Thyroid gland (tissue), 4 donors: ENCODE data around the gene EXOC1. TPM values are rescaled to one million over a fixed set of nuclear protein-coding genes. Genes with fewer than 3 reads are reported as not detected.
"Not testable (repeated sequence)": the region's sequence is repeated elsewhere in the genome, so short reads cannot be mapped to it uniquely, and the experiment has no call there.

Source experiments
- DNase-seq, 2 donors: peaks; one replicate each; pipeline ENCODE4 v3.0.0-alpha.2; 2019
- H3K27ac ChIP-seq, 3 donors: fragments of 200-600 bp; sonication (generic); 1 replicate in 2 of 3; 2 replicates in 1 of 3; pipeline ENCODE4 v1.5.1; 2016 to 2019; ENCODE audit warnings: mild to moderate bottlenecking in 1 of 3, moderate library complexity in 1 of 3
- H3K27me3 ChIP-seq: fragments of 200-600 bp; sonication (generic); one replicate; pipeline ENCODE4 v1.5.1; 2019
- H3K36me3 ChIP-seq, 2 donors: fragments of 200-600 bp; sonication (generic); one replicate each; pipeline ENCODE4 v1.5.1; 2016 to 2019
- H3K4me1 ChIP-seq, 2 donors: fragments of 200-600 bp; sonication (generic); one replicate each; pipeline ENCODE4 v1.5.1; 2017 to 2019
- H3K4me3 ChIP-seq, 3 donors: fragments of 200-600 bp; sonication (generic); replicated peaks in 1 of 3; 1 replicate in 2 of 3; 2 replicates in 1 of 3; pipeline ENCODE4 v1.5.1; 2016; ENCODE audit warnings: mild to moderate bottlenecking in 1 of 3
- H3K9me3 ChIP-seq: fragments of 200-600 bp; sonication (generic); one replicate; pipeline ENCODE4 v1.5.1; 2017
- POLR2A ChIP-seq, 2 donors: fragments of 450-650 bp; IDR thresholded peaks; one replicate each; pipeline ENCODE4 v1.6.1; 2017; ENCODE audit warnings: antibody characterized with exemption in 2 of 2, mild to moderate bottlenecking in 2 of 2, moderate library complexity in 1 of 2
- WGBS, 2 donors: methylation state at CpG; one replicate each; pipeline ENCODE4 v1.1.5; 2017; 5-methylcytosine and 5-hydroxymethylcytosine counted together
- intact Hi-C: fragments of 100-400 bp; cut with DNase I; formaldehyde crosslinking; loops from one replicate; pipeline ENCODE4 v1.15.1; 2023
- total RNA-seq, 4 donors: library from RNA; depleted of rRNA; stranded (reverse); fragments of >200 nt; gene quantifications; one replicate each; pipeline ENCODE4 v1.2.3, GENCODE V29; 2016
- TF ChIP-seq, protein P1 (sequence below), 6 experiments: fragments of 200-600 bp in 3 of 6; fragments of 450-650 bp in 3 of 6; sonication (generic) in 3 of 6; IDR thresholded peaks; one replicate each; pipeline ENCODE4 v1.5.1; 2016 to 2019; ENCODE audit warnings: antibody characterized with exemption in 6 of 6, mild to moderate bottlenecking in 2 of 6, inconsistent platforms in 1 of 6, moderate library complexity in 1 of 6

Gene EXOC1
- total RNA-seq, 4 donors from 2014 or later: 32.9 to 38.3 (median 34.5) TPM

DNA sequence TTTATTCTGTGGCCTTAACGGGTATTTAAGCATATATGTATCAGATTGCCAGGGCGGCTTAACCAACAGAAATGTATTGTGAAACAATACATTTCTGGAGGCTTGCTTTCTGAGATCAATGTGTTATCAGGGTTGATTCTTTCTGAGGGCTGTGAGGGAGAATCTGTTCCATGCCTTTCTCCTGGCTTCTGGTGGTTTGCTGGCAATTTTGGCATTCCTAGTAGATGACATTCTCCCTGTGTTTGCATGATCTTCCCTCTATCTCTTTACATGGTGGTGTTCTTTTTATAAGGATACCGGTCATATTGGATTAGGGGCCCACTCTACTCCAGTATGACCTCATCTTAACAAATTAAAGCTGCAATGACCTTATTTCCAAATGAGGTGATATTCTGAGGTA is 78.4 kb downstream of the EXOC1 start:
- DNase-seq: no peak
- Histone ChIP-seq H3K36me3 (no peaks in the 10 kb centered on the region), H3K27ac (no peak overlapping the region), H3K9me3 (no peaks in the 10 kb centered on the region), H3K4me1 (no peaks in the 10 kb centered on the region), H3K4me3 (no peak overlapping the region), H3K27me3 (no peaks in the 10 kb centered on the region)
- intact Hi-C loops: no loop called here
- TF ChIP-seq, protein P1, sequence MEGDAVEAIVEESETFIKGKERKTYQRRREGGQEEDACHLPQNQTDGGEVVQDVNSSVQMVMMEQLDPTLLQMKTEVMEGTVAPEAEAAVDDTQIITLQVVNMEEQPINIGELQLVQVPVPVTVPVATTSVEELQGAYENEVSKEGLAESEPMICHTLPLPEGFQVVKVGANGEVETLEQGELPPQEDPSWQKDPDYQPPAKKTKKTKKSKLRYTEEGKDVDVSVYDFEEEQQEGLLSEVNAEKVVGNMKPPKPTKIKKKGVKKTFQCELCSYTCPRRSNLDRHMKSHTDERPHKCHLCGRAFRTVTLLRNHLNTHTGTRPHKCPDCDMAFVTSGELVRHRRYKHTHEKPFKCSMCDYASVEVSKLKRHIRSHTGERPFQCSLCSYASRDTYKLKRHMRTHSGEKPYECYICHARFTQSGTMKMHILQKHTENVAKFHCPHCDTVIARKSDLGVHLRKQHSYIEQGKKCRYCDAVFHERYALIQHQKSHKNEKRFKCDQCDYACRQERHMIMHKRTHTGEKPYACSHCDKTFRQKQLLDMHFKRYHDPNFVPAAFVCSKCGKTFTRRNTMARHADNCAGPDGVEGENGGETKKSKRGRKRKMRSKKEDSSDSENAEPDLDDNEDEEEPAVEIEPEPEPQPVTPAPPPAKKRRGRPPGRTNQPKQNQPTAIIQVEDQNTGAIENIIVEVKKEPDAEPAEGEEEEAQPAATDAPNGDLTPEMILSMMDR (IDR thresholded peaks at IDR 0.05): no peak
- no peak for TF ChIP-seq POLR2A (IDR thresholded peaks at IDR 0.05)
- 90 to 93% methylated on average over 3 of the region's 3 CpGs for WGBS, 2 donors

DNA sequence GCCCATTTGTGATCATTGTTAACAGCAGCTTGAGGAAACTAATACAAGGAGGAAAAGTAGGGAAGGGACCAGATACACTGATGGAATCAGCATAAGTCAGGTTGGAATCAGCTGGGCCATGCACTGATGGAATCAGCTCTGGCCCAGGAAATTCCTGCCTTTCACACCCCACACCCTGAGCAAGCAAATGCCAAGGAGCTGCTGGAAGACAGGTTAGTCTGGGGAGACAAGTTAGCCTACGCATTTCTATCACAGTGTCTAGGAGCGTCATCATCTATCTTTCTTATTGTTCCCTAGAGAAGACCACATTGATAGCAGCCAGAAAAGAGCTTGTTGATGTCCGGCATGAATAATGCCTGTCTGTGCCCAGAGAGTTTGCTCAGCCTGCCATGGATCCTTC is 79.1 kb downstream of the EXOC1 start:
- H3K27ac ChIP-seq: no peak overlapping the region
- no peaks in the 10 kb centered on the region for H3K27me3 ChIP-seq
- no peak overlapping the region for H3K4me3 ChIP-seq
- TF ChIP-seq POLR2A (IDR thresholded peaks at IDR 0.05): no peak
- H3K4me1 ChIP-seq: no peaks in the 10 kb centered on the region
- no peaks in the 10 kb centered on the region for H3K9me3 ChIP-seq
- DNase-seq: no peak
- no peaks in the 10 kb centered on the region for H3K36me3 ChIP-seq
- intact Hi-C loops: no loop called here
- WGBS, 2 donors: 90 to 100% methylated on average over 1 to 3 of the region's 3 CpGs

DNA sequence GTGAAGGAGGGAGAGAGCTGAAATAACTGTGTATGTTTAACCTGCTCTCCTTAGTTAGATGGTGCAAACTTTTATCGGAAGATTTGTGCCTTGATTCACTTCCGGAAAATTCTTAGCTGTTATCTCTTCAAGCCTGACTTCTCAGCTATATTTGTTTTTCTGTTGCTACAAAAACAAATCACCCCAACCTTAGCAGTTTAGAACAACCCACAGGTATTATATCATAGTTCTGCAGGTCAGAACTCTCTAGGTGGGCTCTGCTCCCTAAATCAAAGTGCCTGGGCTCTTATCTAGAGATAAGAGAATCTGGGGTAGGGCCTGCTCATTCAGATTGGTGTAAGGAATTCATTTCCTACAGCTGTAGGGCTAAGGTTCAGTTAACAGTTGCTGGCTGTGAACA is 80.2 kb downstream of the EXOC1 start:
- no peak overlapping the region for H3K4me3 ChIP-seq
- no peak for DNase-seq
- intact Hi-C loops: no loop called here
- H3K27me3 ChIP-seq: no peaks in the 10 kb centered on the region
- no peaks in the 10 kb centered on the region for H3K4me1 ChIP-seq
- 45 to 49% methylated on average over 2 of the region's 2 CpGs for WGBS, 2 donors
- TF ChIP-seq POLR2A (IDR thresholded peaks at IDR 0.05): no peak
- TF ChIP-seq, protein P1 (IDR thresholded peaks at IDR 0.05): no peak
- H3K27ac ChIP-seq: no peak overlapping the region
- no peaks in the 10 kb centered on the region for H3K9me3 ChIP-seq
- no peaks in the 10 kb centered on the region for H3K36me3 ChIP-seq

DNA sequence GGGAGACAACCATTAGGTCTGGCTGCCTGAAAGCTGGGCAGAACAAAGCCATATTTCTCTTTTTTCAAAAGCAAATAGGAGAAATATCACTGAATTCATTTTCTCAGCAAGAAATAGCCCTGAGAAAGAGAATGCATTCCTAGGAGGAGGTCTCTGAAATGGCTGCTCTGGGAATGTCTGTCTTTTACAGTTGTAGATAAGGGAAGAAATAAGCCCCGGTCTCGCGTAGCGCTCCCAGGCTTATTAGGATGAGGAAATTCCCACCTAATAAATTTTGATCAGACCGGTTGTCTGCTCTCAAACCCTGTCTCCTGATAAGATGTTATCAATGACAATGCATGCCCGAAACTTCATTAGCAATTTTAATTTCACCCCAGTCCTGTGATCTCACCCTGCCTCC is 82.5 kb downstream of the EXOC1 start:
- intact Hi-C loops, H3K27me3 ChIP-seq: not testable (repeated sequence)
- 96 to 97% methylated on average over 6 of the region's 6 CpGs for WGBS, 2 donors

DNA sequence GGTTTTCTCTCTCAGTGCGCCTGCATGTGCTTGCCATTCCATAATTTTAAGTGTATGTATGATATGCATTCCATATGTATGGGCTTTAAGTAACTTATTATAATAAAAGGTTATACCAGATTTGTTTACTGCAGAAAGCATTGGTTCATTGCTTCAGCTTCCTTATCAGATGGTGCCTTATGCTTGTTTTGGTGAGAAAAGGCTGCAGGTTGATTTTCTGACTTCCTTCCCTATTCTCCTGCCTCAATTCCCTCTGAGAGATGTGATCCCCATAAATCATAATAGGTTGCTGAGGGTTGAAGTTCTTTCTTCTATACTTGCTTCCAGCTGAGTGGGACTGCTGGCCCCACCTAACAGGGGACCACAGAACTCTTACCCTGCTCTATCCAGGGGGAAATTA is 85.0 kb downstream of the EXOC1 start:
- no peaks in the 10 kb centered on the region for H3K36me3 ChIP-seq
- no peak overlapping the region for H3K27ac ChIP-seq
- no peak overlapping the region for H3K4me3 ChIP-seq
- no peak for DNase-seq
- H3K9me3 ChIP-seq: no peaks in the 10 kb centered on the region
- no peaks in the 10 kb centered on the region for H3K27me3 ChIP-seq
- WGBS, 2 donors: 93 to 94% methylated on average over 1 of the region's 1 CpG
- no peaks in the 10 kb centered on the region for H3K4me1 ChIP-seq
- no peak for TF ChIP-seq POLR2A (IDR thresholded peaks at IDR 0.05)
- TF ChIP-seq, protein P1 (IDR thresholded peaks at IDR 0.05): no peak
- intact Hi-C loops: no loop called here

More for the DNA sequence above, 82.5 kb downstream of the EXOC1 start:
- DNase-seq, H3K4me1 ChIP-seq, H3K27ac ChIP-seq, H3K36me3 ChIP-seq, H3K4me3 ChIP-seq, H3K9me3 ChIP-seq: not testable (repeated sequence)

DNA sequence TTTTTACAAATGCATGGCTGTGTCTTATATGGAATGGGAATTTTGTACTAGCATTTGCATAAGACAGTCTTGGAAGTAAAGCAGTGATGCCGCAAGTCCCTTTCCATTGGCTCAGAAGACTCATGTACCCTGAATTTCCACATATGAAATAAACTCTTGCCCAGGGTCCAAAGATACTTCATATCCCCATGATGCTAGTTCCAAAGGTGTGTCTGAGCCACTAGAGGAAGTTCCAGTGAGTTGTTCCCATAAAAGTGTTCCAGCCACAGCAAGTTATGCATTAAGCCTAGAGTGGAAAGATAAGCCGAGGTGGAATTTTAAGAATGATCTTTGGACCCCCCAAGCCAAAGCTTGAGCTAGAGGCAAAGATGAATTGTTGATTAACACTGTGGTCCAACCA is 86.0 kb downstream of the EXOC1 start:
- TF ChIP-seq, protein P1 (IDR thresholded peaks at IDR 0.05): no peak
- no peak for TF ChIP-seq POLR2A (IDR thresholded peaks at IDR 0.05)
- Histone ChIP-seq H3K4me1 (no peaks in the 10 kb centered on the region), H3K9me3 (no peaks in the 10 kb centered on the region), H3K4me3 (no peak overlapping the region), H3K27ac (no peak overlapping the region), H3K36me3 (no peaks in the 10 kb centered on the region), H3K27me3 (no peaks in the 10 kb centered on the region)
- no peak for DNase-seq
- intact Hi-C loops: no loop called here
- WGBS, 2 donors: 69 to 94% methylated on average over 2 of the region's 2 CpGs
